Measurements from ENCODE around the gene SUCLA2. TPM values are rescaled to one million over a fixed set of nuclear protein-coding genes. Genes with fewer than 3 reads are reported as not detected.

SUCLA2 gene
- total and polyA plus RNA-seq, 2 of the 8 experiments (the other 6 are each of a cell fraction or from before 2014, with no cell fraction given), result 23.5 to 78.8 TPM

- Histone ChIP-seq H3K79me2 (ENCODE audit: control insufficient read depth in 1 of 2, insufficient read depth in 2 of 2, low read length in 2 of 2) (no peaks in the 10 kb centered on the region), H2AK5ac (ENCODE audit: low read depth, low read length) (no peak overlapping the region), H3K4ac (replicated peaks; ENCODE audit: insufficient read length, low read depth, low read length) (no peak overlapping the region), H3K9me3 (ENCODE audit: insufficient read depth in 2 of 2, low read depth in 1 of 2, low read length in 1 of 2) (no peaks in the 10 kb centered on the region), H3K4me2 (ENCODE audit: insufficient read depth in 1 of 2, low read depth in 2 of 2, low read length in 2 of 2) (no peak overlapping the region), H4K5ac (ENCODE audit: insufficient read length, low read depth, low read length) (no peak overlapping the region), H3K9ac (replicated peaks in 1 of 4; ENCODE audit: extremely low read depth in 1 of 4, low read depth in 3 of 4, low read length in 3 of 4) (no peak overlapping the region), H2BK12ac (ENCODE audit: low read depth, low read length) (no peak overlapping the region), H3K4me3 (ENCODE audit: extremely low read depth in 1 of 4, insufficient read depth in 2 of 4, low read depth in 3 of 4, low read length in 4 of 4) (no peak overlapping the region), H4K91ac (replicated peaks; ENCODE audit: insufficient read length, low read length) (no peak overlapping the region), H3K27me3 (replicated peaks in 1 of 4; ENCODE audit: control insufficient read depth in 3 of 4, extremely low read depth in 1 of 4, insufficient read depth in 3 of 4, low read length in 3 of 4) (no peaks in the 10 kb centered on the region), H3K27ac (ENCODE audit: low read depth, low read length) (no peak overlapping the region), H3K4me1 (replicated peaks in 1 of 4; ENCODE audit: control insufficient read depth in 3 of 4, insufficient read depth in 4 of 4, low read length in 3 of 4) (no peaks in the 10 kb centered on the region), H3K23me2 (ENCODE audit: low read depth, low read length) (no peaks in the 10 kb centered on the region), H4K8ac (ENCODE audit: extremely low read depth, insufficient read depth, low read length) (no peak overlapping the region), H2BK20ac (ENCODE audit: low read length) (no peak overlapping the region), H4K20me1 (replicated peaks in 1 of 2; ENCODE audit: control insufficient read depth in 1 of 2, insufficient read depth in 2 of 2, low read length in 2 of 2) (no peaks in the 10 kb centered on the region), H2BK120ac (replicated peaks; ENCODE audit: low read depth, low read length) (no peak overlapping the region), H3K36me3 (ENCODE audit: control insufficient read depth in 2 of 4, insufficient read depth in 4 of 4, low read length in 3 of 4) (0 out of 8 replicates have a peak, but pooled peaks cover 0 to 2% (median 0%) of the 10 kb centered on the region in 4 experiments), H2AFZ (ENCODE audit: low read length) (no peak overlapping the region), H3K18ac (ENCODE audit: extremely low read depth, low read length) (no peak overlapping the region), H3K79me1 (ENCODE audit: low read depth, low read length) (no peaks in the 10 kb centered on the region), H3K14ac (ENCODE audit: insufficient read length) (no peak overlapping the region), H3K23ac (ENCODE audit: insufficient read length) (no peak overlapping the region), H2BK5ac (ENCODE audit: low read depth, low read length) (no peak overlapping the region), H2BK15ac (ENCODE audit: low read length) (no peak overlapping the region), H3K56ac (replicated peaks; ENCODE audit: insufficient read length, low read depth, low read length) (no peak overlapping the region)
- DNase-seq (ENCODE audit: low read depth in 1 of 2, low spot score in 2 of 2) (no peak), FAIRE-seq (no peak)
- ChIA-PET CTCF (ENCODE audit: partially characterized antibody) (no interaction called here), POLR2A (ENCODE audit: partially characterized antibody) (interaction anchor here (0.7 to 1.7 kb wide), 3 partner anchors 17 to 77 kb away, joined by 4 to 5 read pairs (median 4); partner anchors contain the start of genes NUDT15 and SUCLA2)
- TF ChIP-seq MAX (IDR thresholded peaks at IDR 0.05) (no peak), FOSL1 (IDR thresholded peaks at IDR 0.05; ENCODE audit: insufficient read depth, low read depth, low read length) (no peak), RAD21 (IDR thresholded peaks at IDR 0.05 in 1 of 2, conservative IDR thresholded peaks at IDR 0.05 in 1 of 2; ENCODE audit: low read depth in 2 of 2, low read length in 2 of 2) (no peak), SIRT6 (IDR thresholded peaks at IDR 0.05; ENCODE audit: low read length) (no peak), ATF2 (IDR thresholded peaks at IDR 0.05; ENCODE audit: low read length) (no peak), EGR1 (IDR thresholded peaks at IDR 0.05; ENCODE audit: borderline replicate concordance, low read depth, low read length) (no peak), TBP (IDR thresholded peaks at IDR 0.05; ENCODE audit: low read depth, low read length) (no peak), TCF12 (IDR thresholded peaks at IDR 0.05; ENCODE audit: low read depth, low read length) (no peak)
- WGBS, 2 experiments (ENCODE audit: extremely low coverage in 1 of 2, insufficient coverage in 1 of 2, insufficient read length in 1 of 2, insufficient replicate concordance in 2 of 2, low coverage in 1 of 2, low lambda C conversion rate in 2 of 2, missing lambda C conversion rate in 1 of 2), result 94% methylated on average over 2 of the region's 2 CpGs; no CpG with 5 or more reads in 1 of the 2 experiments
Observed at GRCh38 chr13:48018637-48019036, 17.6 kb upstream of the SUCLA2 start.
